Stimulated activated CD8-positive, alpha-beta memory T cell treated with anti-CD3 and anti-CD28 coated beads, Interleukin-7, amount 100 ng/mL, for 24 hours (primary cell): ENCODE measurements around the gene OR1D2.
"Not testable (repeated sequence)": the region's sequence is repeated elsewhere in the genome, so short reads cannot be mapped to it uniquely, and the experiment has no call there.

Experiments used
- DNase-seq: peaks from one replicate; pipeline ENCODE4 v3.0.0-alpha.2; 2020; ENCODE audit warnings: low read depth

Gene OR1D2

GRCh38 chr17:3104322-3104721 lies at the start of gene OR1D2:
Gene OR1D2 (minus strand): TSS chr17:3104422. CDS start chr17:3092996, 11,426 bp downstream.
- no peak for DNase-seq

GRCh38 chr17:3137494-3137893 lies 33.3 kb upstream of the OR1D2 start:
- DNase-seq: not testable (repeated sequence)

- no peak for DNase-seq
Observed at GRCh38 chr17:3127451-3127850, 23.2 kb upstream of the OR1D2 start, which contains the start of gene OR1G1. Gene OR1G1 (minus strand): TSS chr17:3127551. CDS start chr17:3127551, 0 bp downstream.

GRCh38 chr17:3073850-3074249 lies 30.4 kb downstream of the OR1D2 start:
- DNase-seq: not testable (repeated sequence)

GRCh38 chr17:3065192-3065591 lies 39.0 kb downstream of the OR1D2 start:
- not testable (repeated sequence) for DNase-seq

GRCh38 chr17:3063507-3063906 lies 40.7 kb downstream of the OR1D2 start, which contains the start of gene OR1D5:
Gene OR1D5 (minus strand): TSS chr17:3063607. CDS start chr17:3063607, 0 bp downstream.
- DNase-seq: not testable (repeated sequence)

GRCh38 chr17:3062824-3063377 lies 41.3 kb downstream of the OR1D2 start:
- DNase-seq: not testable (repeated sequence)

- not testable (repeated sequence) for DNase-seq
Observed at GRCh38 chr17:3054868-3055267, 49.4 kb downstream of the OR1D2 start.

GRCh38 chr17:3049705-3050295 lies 54.4 kb downstream of the OR1D2 start:
- no peak for DNase-seq

GRCh38 chr17:3048727-3049471 lies 55.3 kb downstream of the OR1D2 start:
- peak; percentile 83 for DNase-seq

- no peak for DNase-seq
Observed at GRCh38 chr17:3046753-3047152, 57.5 kb downstream of the OR1D2 start.

GRCh38 chr17:3043737-3044365 lies 60.4 kb downstream of the OR1D2 start:
- no peak for DNase-seq

- DNase-seq: no peak
Observed at GRCh38 chr17:3040882-3041281, 63.3 kb downstream of the OR1D2 start.

- no peak for DNase-seq
Observed at GRCh38 chr17:3039736-3040135, 64.5 kb downstream of the OR1D2 start.

GRCh38 chr17:3038941-3039340 lies 65.3 kb downstream of the OR1D2 start:
- no peak for DNase-seq
